GM18870 (cell line): ENCODE results near the gene PCDH9.

Experiments used
- ATAC-seq: cut with Tn5 transposase; IDR thresholded peaks from one replicate; pipeline ENCODE4 v1.9.1; 2021; ENCODE audit warnings: moderate library complexity; ENCODE audit not compliant: unreplicated experiment

The PCDH9 gene

GRCh38 chr13:67091603-67092002 lies 138.5 kb downstream of the PCDH9 start:
- ATAC-seq = no peak

- no peak for ATAC-seq
Measured at GRCh38 chr13:67090856-67091255, 139.3 kb downstream of the PCDH9 start.

GRCh38 chr13:67087527-67087926 lies 142.6 kb downstream of the PCDH9 start:
- no peak for ATAC-seq

- ATAC-seq = no peak
Measured at GRCh38 chr13:67086260-67086659, 143.9 kb downstream of the PCDH9 start.

GRCh38 chr13:67084066-67084465 lies 146.1 kb downstream of the PCDH9 start:
- ATAC-seq = no peak

GRCh38 chr13:67083519-67083918 lies 146.6 kb downstream of the PCDH9 start:
- no peak for ATAC-seq

GRCh38 chr13:67080351-67080750 lies 149.8 kb downstream of the PCDH9 start:
- no peak for ATAC-seq

- no peak for ATAC-seq
Measured at GRCh38 chr13:67078062-67078461, 152.1 kb downstream of the PCDH9 start.

GRCh38 chr13:67077132-67077531 lies 153.0 kb downstream of the PCDH9 start:
- no peak for ATAC-seq

- ATAC-seq = no peak
Measured at GRCh38 chr13:67076378-67076777, 153.8 kb downstream of the PCDH9 start.

- no peak for ATAC-seq
Measured at GRCh38 chr13:67075239-67075638, 154.9 kb downstream of the PCDH9 start.

- no peak for ATAC-seq
Measured at GRCh38 chr13:67071918-67072598, 158.1 kb downstream of the PCDH9 start.

GRCh38 chr13:67070306-67070705 lies 159.8 kb downstream of the PCDH9 start:
- ATAC-seq = no peak

GRCh38 chr13:67069117-67069767 lies 160.9 kb downstream of the PCDH9 start:
- no peak for ATAC-seq

- no peak for ATAC-seq
Measured at GRCh38 chr13:67064920-67065319, 165.2 kb downstream of the PCDH9 start.

- no peak for ATAC-seq
Measured at GRCh38 chr13:67063036-67063435, 167.1 kb downstream of the PCDH9 start.

- no peak for ATAC-seq
Measured at GRCh38 chr13:67062160-67062559, 168.0 kb downstream of the PCDH9 start.

- ATAC-seq = no peak
Measured at GRCh38 chr13:67061750-67062149, 168.4 kb downstream of the PCDH9 start.

GRCh38 chr13:67052550-67053490 lies 177.3 kb downstream of the PCDH9 start:
- ATAC-seq = no peak

GRCh38 chr13:67049744-67050143 lies 180.4 kb downstream of the PCDH9 start:
- no peak for ATAC-seq

GRCh38 chr13:67048821-67049150 lies 181.3 kb downstream of the PCDH9 start:
- no peak for ATAC-seq
